HG03135 (cell line): ENCODE measurements around the gene PATL2.
"Not testable (repeated sequence)": the region's sequence is repeated elsewhere in the genome, so short reads cannot be mapped to it uniquely, and the experiment has no call there.

Experiments used
- ATAC-seq: cut with Tn5 transposase; IDR thresholded peaks from one replicate; pipeline ENCODE4 v1.9.1; 2021; ENCODE audit warnings: mild to moderate bottlenecking, moderate library complexity; ENCODE audit not compliant: unreplicated experiment

Gene PATL2

GRCh38 chr15:44711096-44711742, at the start of gene PATL2, which contains the start of gene B2M:
Gene PATL2, minus strand, starts transcription at chr15:44711323. Its CDS starts 34,833 bp downstream, at chr15:44676490.
Gene B2M, plus strand, starts transcription at chr15:44711517. Its CDS starts 30 bp downstream, at chr15:44711547.
- ATAC-seq = peak; percentile 84

GRCh38 chr15:44753345-44753744, 42.2 kb upstream of the PATL2 start:
- no peak for ATAC-seq

GRCh38 chr15:44743454-44743853, 32.3 kb upstream of the PATL2 start:
- ATAC-seq = not testable (repeated sequence)

- not testable (repeated sequence) for ATAC-seq
These were observed 28.2 kb upstream of the PATL2 start for GRCh38 chr15:44739222-44739847.

- ATAC-seq = no peak
These were observed 27.3 kb upstream of the PATL2 start for GRCh38 chr15:44738340-44738984.

GRCh38 chr15:44736181-44736765, 25.1 kb upstream of the PATL2 start, which contains the start of gene TRIM69:
Gene TRIM69, plus strand, starts transcription at chr15:44736528. Its CDS starts 177 bp downstream, at chr15:44736705.
- ATAC-seq = peak; percentile 40

- ATAC-seq = peak; percentile 39
These were observed 24.5 kb upstream of the PATL2 start for GRCh38 chr15:44735482-44736180.

GRCh38 chr15:44734839-44735481, 23.8 kb upstream of the PATL2 start:
- ATAC-seq = no peak

- no peak for ATAC-seq
These were observed 18.4 kb upstream of the PATL2 start for GRCh38 chr15:44729408-44730127.

- ATAC-seq = peak; percentile 72
These were observed 17.7 kb upstream of the PATL2 start for GRCh38 chr15:44728576-44729407.

- not testable (repeated sequence) for ATAC-seq
These were observed 17.1 kb upstream of the PATL2 start for GRCh38 chr15:44728232-44728575.

- no peak for ATAC-seq
These were observed 16.5 kb upstream of the PATL2 start for GRCh38 chr15:44727485-44728231.

- ATAC-seq = peak; percentile 45
These were observed 15.7 kb upstream of the PATL2 start for GRCh38 chr15:44726568-44727484.

- no peak for ATAC-seq
These were observed 15.0 kb upstream of the PATL2 start for GRCh38 chr15:44726136-44726535.

GRCh38 chr15:44722011-44722410, 10.9 kb upstream of the PATL2 start:
- no peak for ATAC-seq

- ATAC-seq = no peak
These were observed 9.5 kb upstream of the PATL2 start for GRCh38 chr15:44720460-44721176.
